HG02938 (cell line): ENCODE results near the gene SOX13.

Experiments
- ATAC-seq: cut with Tn5 transposase; IDR thresholded peaks from one replicate; pipeline ENCODE4 v1.9.1; 2021; ENCODE audit warnings: mild to moderate bottlenecking, moderate library complexity; ENCODE audit not compliant: unreplicated experiment

The SOX13 gene

DNA sequence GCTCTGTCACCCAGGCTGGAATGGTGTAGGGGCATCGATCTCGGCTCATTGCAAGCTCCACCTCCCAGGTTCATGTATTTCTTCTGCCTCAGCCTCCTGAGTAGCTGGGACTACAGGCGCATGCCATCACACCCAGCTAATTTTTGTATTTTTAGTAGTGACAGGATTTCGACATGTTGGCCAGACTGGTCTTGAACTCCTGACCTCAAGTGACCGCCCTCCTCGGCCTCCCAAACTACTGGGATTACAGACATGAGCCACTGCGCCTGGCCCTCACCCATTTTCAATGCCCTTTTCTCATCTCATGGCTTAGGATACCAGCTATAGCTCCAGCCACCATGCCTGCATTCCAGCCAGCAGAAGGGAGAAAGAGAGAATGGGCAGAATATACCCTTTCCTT is 12.9 kb upstream of the SOX13 start:
- ATAC-seq, result no peak

DNA sequence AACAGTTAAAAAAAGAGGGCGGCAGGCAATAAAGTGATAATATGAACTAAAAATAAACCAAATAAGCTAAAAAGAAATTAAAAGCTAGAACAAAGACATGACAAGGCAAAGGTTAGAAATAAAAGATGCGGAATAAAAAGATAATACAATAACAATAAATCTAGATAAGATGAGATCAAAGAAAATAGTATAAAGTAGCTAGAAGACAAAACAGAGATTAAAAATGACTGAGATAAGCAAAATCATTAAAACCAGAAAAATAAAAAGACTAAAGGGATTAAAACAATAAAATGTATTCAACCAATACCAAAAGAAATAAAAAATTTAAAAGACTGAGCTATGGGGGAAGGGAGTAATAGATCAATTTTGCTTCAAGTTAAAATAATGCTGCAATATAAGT is 10.8 kb upstream of the SOX13 start:
- ATAC-seq, result no peak

DNA sequence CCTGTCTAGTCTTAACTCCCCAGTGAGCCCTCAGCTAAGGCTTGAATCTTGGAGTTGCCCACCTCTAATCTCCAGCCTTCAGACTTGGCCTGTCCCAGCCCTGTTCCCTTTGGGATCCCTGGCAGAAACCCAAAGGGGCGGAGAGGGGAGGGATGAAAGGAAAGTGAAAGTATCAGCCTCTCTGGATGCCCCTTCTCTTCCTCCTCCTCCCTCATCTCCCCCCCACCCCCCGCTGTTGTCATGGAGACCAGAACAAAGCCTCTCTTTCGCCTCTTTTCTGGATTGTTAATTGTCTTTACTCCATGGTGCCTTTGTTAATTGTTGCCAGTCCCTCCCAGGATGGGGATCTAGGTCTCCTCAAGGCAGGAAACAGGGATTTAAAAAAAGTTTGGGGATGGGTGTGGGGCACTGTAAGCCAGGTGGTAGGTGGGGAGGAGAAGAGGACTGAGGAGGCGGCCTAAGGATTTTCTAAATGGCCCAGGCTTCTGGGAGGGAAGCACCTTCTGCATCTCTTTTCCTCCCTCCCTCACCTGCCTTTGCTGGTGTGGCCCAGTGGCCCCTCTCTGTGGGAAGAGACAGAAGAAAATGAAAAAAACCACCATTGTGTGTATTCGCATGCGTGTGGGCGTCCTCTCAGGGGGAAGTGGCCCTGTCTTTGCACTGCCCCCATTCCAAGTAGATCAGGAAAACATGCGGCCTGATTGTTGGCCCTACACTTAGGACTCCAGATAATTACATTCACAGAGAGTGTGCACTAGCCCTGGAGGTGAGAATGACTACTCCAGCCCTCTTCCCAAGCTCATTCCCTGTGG is 7.5 kb upstream of the SOX13 start:
- no peak for ATAC-seq

- ATAC-seq, result no peak
Observed at GRCh38 chr1:204065986-204066300, 7.0 kb upstream of the SOX13 start.

DNA sequence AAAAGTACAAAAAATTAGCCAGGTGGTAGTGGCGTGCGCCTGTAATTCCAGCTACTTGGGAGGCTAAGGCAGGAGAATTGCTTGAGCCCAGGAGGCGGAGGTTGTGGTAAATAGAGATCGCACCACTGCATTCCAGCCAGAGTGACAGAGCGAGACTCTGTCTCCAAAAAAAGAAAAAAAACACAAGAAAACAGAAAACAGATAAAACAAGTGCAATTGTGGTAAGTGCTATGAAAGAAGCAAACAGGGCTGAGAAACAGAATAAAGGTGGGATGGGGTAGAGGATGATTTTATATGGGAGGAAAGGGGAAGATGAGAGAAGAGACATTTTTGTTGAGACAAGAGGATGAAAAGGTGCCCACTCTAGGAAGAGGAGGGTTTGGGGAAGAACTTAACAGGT is 5.0 kb upstream of the SOX13 start:
- ATAC-seq, result no peak

- ATAC-seq, result no peak
Observed at GRCh38 chr1:204069887-204070286, 3.0 kb upstream of the SOX13 start.

DNA sequence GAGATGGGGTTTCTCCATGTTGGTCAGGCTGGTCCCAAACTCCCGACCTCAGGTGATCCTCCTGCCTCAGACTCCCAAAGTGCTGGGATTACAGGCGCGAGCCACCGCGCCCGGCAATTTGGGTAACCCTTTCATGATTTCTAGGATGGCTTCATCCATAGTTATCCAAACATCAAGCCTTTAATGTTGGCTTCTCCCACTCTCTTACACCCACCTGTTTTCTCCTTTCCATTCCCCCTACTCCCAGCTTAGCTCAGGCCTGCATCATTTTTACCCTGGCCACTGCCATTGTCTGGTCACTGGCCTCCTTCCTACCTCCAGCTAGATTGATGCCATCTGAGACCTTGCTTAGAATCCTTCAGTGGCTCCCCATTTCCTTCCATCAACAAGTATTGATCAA is 2.0 kb upstream of the SOX13 start:
- no peak for ATAC-seq

- ATAC-seq, result no peak
Observed at GRCh38 chr1:204073837-204074273, 940 bp downstream of the SOX13 start.

GRCh38 chr1:204074274-204075138 is 1.6 kb downstream of the SOX13 start:
- no peak for ATAC-seq

- no peak for ATAC-seq
Observed at GRCh38 chr1:204075139-204075521, 2.2 kb downstream of the SOX13 start.

- ATAC-seq, result no peak
Observed at GRCh38 chr1:204075890-204076846, 3.3 kb downstream of the SOX13 start.

GRCh38 chr1:204076891-204077290 is 4.0 kb downstream of the SOX13 start:
- no peak for ATAC-seq

GRCh38 chr1:204077979-204078696 is 5.2 kb downstream of the SOX13 start:
- no peak for ATAC-seq

- ATAC-seq, result no peak
Observed at GRCh38 chr1:204079608-204079999, 6.7 kb downstream of the SOX13 start.

DNA sequence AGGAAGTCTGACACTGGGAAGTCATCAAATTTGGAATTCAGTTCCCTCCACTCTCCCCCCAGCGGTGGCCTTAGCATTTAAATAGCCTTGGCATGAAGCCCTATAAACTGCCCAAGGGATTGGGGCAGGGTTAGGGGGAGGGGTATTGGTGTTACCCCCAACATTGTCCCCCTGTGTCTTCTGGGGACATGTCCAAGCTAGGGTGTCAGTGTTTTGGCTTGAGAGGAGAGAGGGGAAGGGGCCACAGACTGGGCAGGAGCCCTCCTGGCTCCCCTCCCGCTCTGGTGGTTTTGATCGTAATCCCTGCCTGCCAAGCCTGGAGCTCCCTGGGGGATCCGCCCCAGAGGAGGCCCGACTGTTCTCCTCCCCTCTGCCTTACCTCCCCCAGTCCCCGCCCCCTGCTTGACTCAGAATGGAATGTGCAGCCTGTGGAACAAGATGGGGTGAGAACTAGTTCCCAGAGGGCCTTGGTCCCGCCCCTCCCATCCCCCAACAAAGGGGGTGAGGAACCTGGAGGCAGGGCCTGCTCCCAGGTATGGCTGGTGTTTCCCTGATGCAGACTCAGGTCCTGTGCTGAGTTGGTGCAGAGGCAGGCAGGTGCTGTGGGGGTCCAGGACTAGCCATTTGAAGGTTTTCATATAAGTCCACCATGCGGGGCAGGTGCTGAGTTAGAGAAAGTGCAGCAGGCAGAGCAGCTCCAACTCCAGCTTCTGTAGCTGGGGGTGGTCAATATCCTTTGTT is 7.4 kb downstream of the SOX13 start:
- ATAC-seq, result no peak

- ATAC-seq, result no peak
Observed at GRCh38 chr1:204081164-204081790, 8.4 kb downstream of the SOX13 start.

DNA sequence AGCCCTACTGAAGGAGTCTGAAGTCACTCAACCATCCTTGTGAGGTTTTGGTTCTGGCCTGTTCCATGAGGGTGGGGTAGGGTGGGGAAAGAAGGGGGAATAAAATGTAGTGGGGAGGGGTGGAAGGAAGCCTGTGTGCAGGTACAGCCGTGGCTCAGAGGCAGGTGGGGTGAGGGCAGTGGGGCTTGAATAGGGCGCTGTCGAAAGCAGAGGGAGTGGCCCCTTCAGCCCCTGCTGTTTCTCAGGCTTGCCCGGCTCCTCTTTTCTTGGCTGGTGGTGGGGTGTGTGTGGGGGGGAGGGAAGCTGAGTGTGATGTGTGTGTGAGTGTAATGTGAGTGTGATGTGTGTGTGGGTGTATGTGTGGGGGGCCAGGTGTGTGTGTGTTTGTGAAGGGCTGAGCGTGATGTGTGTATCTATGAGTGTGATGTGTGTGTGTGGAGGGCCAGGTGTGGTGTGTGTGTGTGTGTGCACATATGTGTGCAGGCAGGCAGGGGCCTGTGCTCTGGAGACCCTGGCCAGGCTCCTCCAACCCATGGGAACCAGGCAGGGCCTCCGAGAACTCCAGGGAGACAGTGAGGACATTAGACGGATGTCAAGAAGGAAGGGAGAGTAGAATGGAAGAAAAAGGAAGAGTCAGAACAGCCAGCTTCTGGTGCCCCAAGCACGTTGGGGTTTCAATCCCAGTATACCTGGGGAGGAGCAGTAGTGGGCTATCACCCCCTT is 9.0 kb downstream of the SOX13 start:
- ATAC-seq, result no peak

- no peak for ATAC-seq
Observed at GRCh38 chr1:204083491-204083890, 10.6 kb downstream of the SOX13 start.
